ENCODE measurements around the gene SIPA1L2.

Gene SIPA1L2

GRCh38 chr1:232653789-232654188, 23.9 kb upstream of the SIPA1L2 start:
- Histone ChIP-seq H3K4ac (ENCODE audit: low read depth in 1 of 2, low read length in 2 of 2) (no peak overlapping the region), H2AFZ (ENCODE audit: low read depth, low read length) (no peak overlapping the region), H2AK5ac (ENCODE audit: low read length, severe bottlenecking) (no peak overlapping the region), H3K36me3 (ENCODE audit: control insufficient read depth in 1 of 2, insufficient read depth in 2 of 2, low read depth in 1 of 2, low read length in 2 of 2) (no peaks in the 10 kb centered on the region), H2BK120ac (ENCODE audit: low read depth, low read length) (no peak overlapping the region), H3K9me3 (ENCODE audit: control insufficient read depth, low read length) (no peaks in the 10 kb centered on the region), H3K27me3 (ENCODE audit: control insufficient read depth in 1 of 2, insufficient read depth in 1 of 2, low read length in 2 of 2) (no peaks in the 10 kb centered on the region), H2BK5ac (ENCODE audit: low read depth, low read length, poor library complexity, severe bottlenecking) (no peak overlapping the region), H3K27ac (ENCODE audit: low read length, poor library complexity, severe bottlenecking) (no peak overlapping the region), H3K4me1 (ENCODE audit: control insufficient read depth, insufficient read depth, low read depth, low read length) (peaks cover 1% of the 10 kb centered on the region), H3K23ac (ENCODE audit: low read length in 2 of 2) (no peak overlapping the region), H3K79me1 (replicated peaks; ENCODE audit: low read length, poor library complexity, severe bottlenecking) (no peaks in the 10 kb centered on the region), H3K4me3 (ENCODE audit: insufficient read depth in 1 of 2, low read depth in 1 of 2, low read length in 2 of 2) (no peak overlapping the region), H3K9ac (ENCODE audit: low read length) (no peak overlapping the region), H3K18ac (ENCODE audit: low read depth in 1 of 2, low read length in 2 of 2) (no peak overlapping the region), H3K4me2 (ENCODE audit: low read length, poor library complexity, severe bottlenecking) (no peak overlapping the region), H3K14ac (ENCODE audit: low read length in 2 of 2) (no peak overlapping the region), H4K91ac (ENCODE audit: low read length) (no peak overlapping the region), H2BK15ac (ENCODE audit: low read depth, poor library complexity, severe bottlenecking) (no peak overlapping the region), H2BK12ac (ENCODE audit: low read length in 2 of 2) (no peak overlapping the region), H4K8ac (ENCODE audit: low read length) (no peak overlapping the region)
- WGBS, result 85% methylated on average over 3 of the region's 3 CpGs
- no peak for DNase-seq

GRCh38 chr1:232650845-232651244, 20.9 kb upstream of the SIPA1L2 start:
- H3K23ac ChIP-seq (ENCODE audit: low read length in 2 of 2), result no peak overlapping the region
- no peaks in the 10 kb centered on the region for H3K79me1 ChIP-seq (replicated peaks; ENCODE audit: low read length, poor library complexity, severe bottlenecking)
- H3K27me3 ChIP-seq (ENCODE audit: control insufficient read depth in 1 of 2, insufficient read depth in 1 of 2, low read length in 2 of 2), result no peaks in the 10 kb centered on the region
- DNase-seq, result no peak
- no peak overlapping the region for H2BK12ac ChIP-seq (ENCODE audit: low read length in 2 of 2)
- H3K27ac ChIP-seq (ENCODE audit: low read length, poor library complexity, severe bottlenecking), result no peak overlapping the region
- no peak overlapping the region for H2BK5ac ChIP-seq (ENCODE audit: low read depth, low read length, poor library complexity, severe bottlenecking)
- no peak overlapping the region for H2AFZ ChIP-seq (ENCODE audit: low read depth, low read length)
- H3K14ac ChIP-seq (ENCODE audit: low read length in 2 of 2), result no peak overlapping the region
- no peak overlapping the region for H3K18ac ChIP-seq (ENCODE audit: low read depth in 1 of 2, low read length in 2 of 2)
- H3K4ac ChIP-seq (ENCODE audit: low read depth in 1 of 2, low read length in 2 of 2), result no peak overlapping the region
- H4K8ac ChIP-seq (ENCODE audit: low read length), result no peak overlapping the region
- no peaks in the 10 kb centered on the region for H3K9me3 ChIP-seq (ENCODE audit: control insufficient read depth, low read length)
- H2BK120ac ChIP-seq (ENCODE audit: low read depth, low read length), result no peak overlapping the region
- H3K36me3 ChIP-seq (ENCODE audit: control insufficient read depth in 1 of 2, insufficient read depth in 2 of 2, low read depth in 1 of 2, low read length in 2 of 2), result no peaks in the 10 kb centered on the region
- H3K4me3 ChIP-seq (ENCODE audit: insufficient read depth in 1 of 2, low read depth in 1 of 2, low read length in 2 of 2), result no peak overlapping the region
- no peak overlapping the region for H2BK15ac ChIP-seq (ENCODE audit: low read depth, poor library complexity, severe bottlenecking)
- H3K4me2 ChIP-seq (ENCODE audit: low read length, poor library complexity, severe bottlenecking), result no peak overlapping the region
- no peak overlapping the region for H4K91ac ChIP-seq (ENCODE audit: low read length)
- H2AK5ac ChIP-seq (ENCODE audit: low read length, severe bottlenecking), result no peak overlapping the region
- H3K4me1 ChIP-seq (ENCODE audit: control insufficient read depth, insufficient read depth, low read depth, low read length), result peaks cover 1% of the 10 kb centered on the region
- no peak overlapping the region for H3K9ac ChIP-seq (ENCODE audit: low read length)
- WGBS, result 81% methylated on average over 1 of the region's 1 CpG

- Histone ChIP-seq H3K36me3 (ENCODE audit: control insufficient read depth in 1 of 2, insufficient read depth in 2 of 2, low read depth in 1 of 2, low read length in 2 of 2) (no peaks in the 10 kb centered on the region), H3K4me1 (ENCODE audit: control insufficient read depth, insufficient read depth, low read depth, low read length) (peaks cover 1% of the 10 kb centered on the region), H3K18ac (ENCODE audit: low read depth in 1 of 2, low read length in 2 of 2) (no peak overlapping the region), H2BK12ac (ENCODE audit: low read length in 2 of 2) (no peak overlapping the region), H3K14ac (ENCODE audit: low read length in 2 of 2) (no peak overlapping the region), H3K4me3 (ENCODE audit: insufficient read depth in 1 of 2, low read depth in 1 of 2, low read length in 2 of 2) (no peak overlapping the region), H3K4ac (ENCODE audit: low read depth in 1 of 2, low read length in 2 of 2) (no peak overlapping the region), H3K23ac (ENCODE audit: low read length in 2 of 2) (no peak overlapping the region), H4K8ac (ENCODE audit: low read length) (no peak overlapping the region), H2BK120ac (ENCODE audit: low read depth, low read length) (no peak overlapping the region), H2BK5ac (ENCODE audit: low read depth, low read length, poor library complexity, severe bottlenecking) (no peak overlapping the region), H2AK5ac (ENCODE audit: low read length, severe bottlenecking) (no peak overlapping the region), H3K9me3 (ENCODE audit: control insufficient read depth, low read length) (no peaks in the 10 kb centered on the region), H3K4me2 (ENCODE audit: low read length, poor library complexity, severe bottlenecking) (no peak overlapping the region), H4K91ac (ENCODE audit: low read length) (no peak overlapping the region), H2AFZ (ENCODE audit: low read depth, low read length) (no peak overlapping the region), H3K9ac (ENCODE audit: low read length) (no peak overlapping the region), H3K27me3 (ENCODE audit: control insufficient read depth in 1 of 2, insufficient read depth in 1 of 2, low read length in 2 of 2) (no peaks in the 10 kb centered on the region), H3K79me1 (replicated peaks; ENCODE audit: low read length, poor library complexity, severe bottlenecking) (no peaks in the 10 kb centered on the region), H3K27ac (ENCODE audit: low read length, poor library complexity, severe bottlenecking) (no peak overlapping the region), H2BK15ac (ENCODE audit: low read depth, poor library complexity, severe bottlenecking) (no peak overlapping the region)
- DNase-seq, result no peak
- 71% methylated on average over 1 of the region's 2 CpGs for WGBS
These were observed 20.5 kb upstream of the SIPA1L2 start for GRCh38 chr1:232650418-232650817.

- Histone ChIP-seq H3K79me1 (replicated peaks; ENCODE audit: low read length, poor library complexity, severe bottlenecking) (no peaks in the 10 kb centered on the region), H2BK15ac (ENCODE audit: low read depth, poor library complexity, severe bottlenecking) (no peak overlapping the region), H3K14ac (ENCODE audit: low read length in 2 of 2) (no peak overlapping the region), H2AFZ (ENCODE audit: low read depth, low read length) (no peak overlapping the region), H2BK120ac (ENCODE audit: low read depth, low read length) (no peak overlapping the region), H2BK12ac (ENCODE audit: low read length in 2 of 2) (no peak overlapping the region), H3K4me3 (ENCODE audit: insufficient read depth in 1 of 2, low read depth in 1 of 2, low read length in 2 of 2) (no peak overlapping the region), H3K23ac (ENCODE audit: low read length in 2 of 2) (no peak overlapping the region), H3K4me2 (ENCODE audit: low read length, poor library complexity, severe bottlenecking) (no peak overlapping the region), H2AK5ac (ENCODE audit: low read length, severe bottlenecking) (no peak overlapping the region), H3K18ac (ENCODE audit: low read depth in 1 of 2, low read length in 2 of 2) (no peak overlapping the region), H3K36me3 (ENCODE audit: control insufficient read depth in 1 of 2, insufficient read depth in 2 of 2, low read depth in 1 of 2, low read length in 2 of 2) (no peaks in the 10 kb centered on the region), H3K4me1 (ENCODE audit: control insufficient read depth, insufficient read depth, low read depth, low read length) (no peaks in the 10 kb centered on the region), H4K91ac (ENCODE audit: low read length) (no peak overlapping the region), H3K9me3 (ENCODE audit: control insufficient read depth, low read length) (no peaks in the 10 kb centered on the region), H2BK5ac (ENCODE audit: low read depth, low read length, poor library complexity, severe bottlenecking) (no peak overlapping the region), H3K27me3 (ENCODE audit: control insufficient read depth in 1 of 2, insufficient read depth in 1 of 2, low read length in 2 of 2) (no peaks in the 10 kb centered on the region), H3K4ac (ENCODE audit: low read depth in 1 of 2, low read length in 2 of 2) (no peak overlapping the region), H4K8ac (ENCODE audit: low read length) (no peak overlapping the region), H3K9ac (ENCODE audit: low read length) (no peak overlapping the region), H3K27ac (ENCODE audit: low read length, poor library complexity, severe bottlenecking) (no peak overlapping the region)
- WGBS, result 25% methylated on average over 3 of the region's 3 CpGs
- peak; percentile 57 for DNase-seq
These were observed 18.4 kb upstream of the SIPA1L2 start for GRCh38 chr1:232648316-232648715.

All from mesenchymal stem cell (in vitro differentiated cells and primary cell).